RCC 7860 (cell line): ENCODE measurements around the gene CABLES1.
"Not testable (repeated sequence)": the region's sequence is repeated elsewhere in the genome, so short reads cannot be mapped to it uniquely, and the experiment has no call there.

Source experiments
- DNase-seq: peaks from one replicate; pipeline ENCODE4 v3.0.0-alpha.2; 2015; ENCODE audit warnings: low spot score
- FAIRE-seq: peaks from 2 replicates; lab custom pipeline; 2012; peaks lifted over from hg19 to GRCh38; lab: Jason Lieb, UNC

The CABLES1 gene

DNA sequence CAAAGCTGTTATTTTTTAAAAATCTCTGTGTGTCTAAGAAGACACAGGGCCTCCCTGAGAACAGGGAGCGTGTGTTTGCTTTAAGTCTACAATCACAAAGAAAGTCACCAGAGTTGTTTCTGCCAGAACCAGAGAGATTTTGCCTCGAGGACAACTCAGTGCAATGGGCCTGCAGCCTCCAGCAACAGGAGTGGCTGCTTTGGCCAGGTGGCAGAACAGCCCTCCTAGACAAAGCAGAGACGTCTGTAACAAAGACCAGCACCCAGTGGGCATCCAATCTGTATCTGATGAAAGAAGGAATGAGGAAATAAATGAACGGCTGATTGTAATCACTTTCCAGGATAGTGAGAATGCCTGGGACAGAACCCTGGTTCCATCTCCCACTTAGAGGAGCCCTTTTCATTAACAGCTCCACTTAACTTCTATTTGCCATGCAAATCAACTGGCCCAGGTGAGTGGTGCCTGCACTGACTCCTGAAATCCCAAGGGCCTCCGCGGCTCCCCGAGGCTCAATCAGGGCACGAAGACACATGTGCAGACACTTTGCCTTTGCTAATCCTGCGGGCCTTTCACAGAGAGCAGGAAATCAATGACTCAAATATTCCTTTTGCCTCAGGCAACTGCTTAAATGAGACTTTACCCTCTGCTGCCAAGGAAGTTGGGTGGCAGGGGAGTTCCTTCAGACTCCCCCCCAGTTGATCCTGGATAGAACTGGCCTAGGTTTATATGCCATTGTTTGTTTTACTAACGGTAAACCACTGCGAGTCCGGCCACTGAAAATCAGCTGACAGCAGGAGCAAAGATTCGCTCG, 146.5 kb downstream of the CABLES1 start:
- no peak for DNase-seq
- FAIRE-seq = no peak

DNA sequence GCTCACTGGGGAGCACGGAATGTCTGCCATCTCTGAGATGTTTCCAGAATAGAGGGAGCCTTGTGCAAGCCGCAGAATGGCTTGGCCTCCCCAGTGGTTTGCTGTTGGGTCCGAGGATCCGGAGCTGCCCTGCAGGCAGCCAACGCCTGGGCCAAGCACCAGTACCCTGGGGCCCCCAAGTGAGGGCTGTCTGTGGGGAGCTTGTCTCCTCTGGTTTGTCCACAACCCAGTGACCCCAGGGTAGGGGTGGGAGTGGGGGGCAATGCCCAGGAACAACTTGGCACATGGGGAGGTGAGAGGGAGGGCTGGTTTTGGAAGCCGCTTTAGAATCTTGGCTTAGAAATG, 147.1 kb downstream of the CABLES1 start:
- FAIRE-seq = no peak
- DNase-seq = no peak

DNA sequence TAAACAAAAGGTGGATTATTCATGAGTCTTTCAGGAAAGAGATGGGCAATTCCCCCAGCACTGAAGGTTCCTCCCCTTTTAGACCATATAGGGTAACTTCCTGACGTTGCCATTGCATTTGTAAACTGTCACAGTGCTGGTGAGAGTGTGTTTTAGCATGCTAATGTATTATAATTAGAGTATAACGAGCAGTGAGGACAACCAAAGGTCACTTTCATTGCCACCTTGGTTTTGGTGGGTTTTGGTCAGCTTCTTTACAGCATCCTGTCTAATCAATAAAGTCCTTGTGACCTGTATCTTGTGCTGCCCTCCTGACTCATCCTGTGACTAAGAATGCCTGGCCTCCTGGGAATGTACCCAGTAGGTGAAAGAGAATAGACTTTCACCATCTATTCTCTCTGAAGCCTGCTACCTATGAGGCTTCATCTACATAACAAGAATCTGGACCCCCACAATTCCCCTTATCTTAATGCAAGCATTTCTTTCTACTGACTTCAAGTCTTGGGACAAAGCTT, 148.7 kb downstream of the CABLES1 start:
- DNase-seq (peak; percentile 71), FAIRE-seq (peak; percentile 75)

DNA sequence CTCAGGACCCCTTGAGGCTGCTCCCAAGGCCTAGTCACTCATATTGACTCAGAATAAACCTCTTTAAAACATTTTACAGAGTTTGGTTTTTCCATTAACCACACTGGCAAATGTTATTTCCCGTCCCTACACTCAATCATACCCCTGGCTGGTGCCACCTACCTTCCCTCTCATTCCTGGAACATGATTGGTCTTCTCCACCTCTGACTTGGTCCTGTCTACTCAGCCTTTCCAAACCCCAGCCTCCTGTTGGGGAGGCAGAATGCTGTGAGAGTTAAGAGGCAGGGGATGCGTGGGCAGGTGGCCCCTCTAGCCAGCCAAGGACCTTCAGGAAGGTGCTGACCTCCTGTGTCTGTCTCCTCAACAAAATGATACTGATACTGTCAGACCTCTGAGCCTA, 149.3 kb downstream of the CABLES1 start:
- FAIRE-seq (no peak), DNase-seq (peak; percentile 33)

DNA sequence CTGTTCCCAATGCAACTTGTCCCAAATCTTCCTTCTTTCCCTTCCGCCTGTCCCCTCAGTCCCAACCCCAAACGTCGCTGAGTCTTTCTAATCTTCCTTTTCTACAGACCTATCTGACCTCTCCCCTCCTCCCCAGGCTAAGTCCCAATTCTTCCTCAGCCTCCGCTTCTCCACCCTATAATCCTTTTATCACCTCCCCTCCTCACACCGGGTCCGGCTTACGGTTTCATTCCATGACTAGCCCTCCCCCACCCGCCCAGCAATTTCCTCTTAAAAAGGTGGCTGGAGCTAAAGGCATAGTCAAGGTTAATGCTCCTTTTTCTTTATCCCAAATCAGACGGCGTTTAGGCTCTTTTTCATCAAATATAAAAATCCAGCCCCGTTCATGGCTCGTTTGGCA, 150.3 kb downstream of the CABLES1 start:
- DNase-seq, FAIRE-seq: not testable (repeated sequence)

DNA sequence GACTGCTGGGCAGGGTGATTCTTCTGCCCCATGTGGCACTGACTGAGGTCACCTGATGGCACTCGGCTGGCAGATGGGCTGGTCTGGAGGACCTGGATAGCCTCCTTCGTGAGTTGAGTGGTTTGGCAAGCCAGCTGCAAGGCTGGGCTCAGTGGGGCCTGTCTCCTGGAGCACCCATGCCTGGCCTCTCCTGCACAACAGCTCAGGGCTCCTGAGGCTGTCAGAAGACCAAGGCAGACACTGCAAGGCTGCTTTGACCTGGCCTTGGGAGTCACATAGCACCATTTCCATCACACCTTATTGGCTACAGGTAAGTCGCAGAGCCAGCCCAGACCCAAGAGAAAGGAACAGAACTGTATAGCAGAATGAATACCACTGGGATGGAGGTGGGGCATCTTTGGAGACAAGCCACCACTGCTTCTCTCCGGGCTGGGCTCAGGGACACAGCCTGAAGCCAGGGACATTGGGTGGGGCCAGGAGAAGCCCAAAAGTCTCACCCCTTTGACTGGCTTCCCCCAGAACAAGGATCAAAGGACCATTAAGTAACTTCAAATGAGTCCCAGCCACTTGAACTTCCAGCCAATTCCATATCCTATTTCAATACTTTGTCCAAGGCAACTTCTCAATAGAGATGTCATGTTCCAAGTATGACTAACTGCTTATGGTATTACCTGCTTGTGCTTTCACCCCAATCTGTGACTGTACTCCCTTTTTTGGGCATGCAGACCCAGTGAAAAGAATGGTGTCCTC, 156.3 kb downstream of the CABLES1 start:
- FAIRE-seq (no peak), DNase-seq (no peak)

DNA sequence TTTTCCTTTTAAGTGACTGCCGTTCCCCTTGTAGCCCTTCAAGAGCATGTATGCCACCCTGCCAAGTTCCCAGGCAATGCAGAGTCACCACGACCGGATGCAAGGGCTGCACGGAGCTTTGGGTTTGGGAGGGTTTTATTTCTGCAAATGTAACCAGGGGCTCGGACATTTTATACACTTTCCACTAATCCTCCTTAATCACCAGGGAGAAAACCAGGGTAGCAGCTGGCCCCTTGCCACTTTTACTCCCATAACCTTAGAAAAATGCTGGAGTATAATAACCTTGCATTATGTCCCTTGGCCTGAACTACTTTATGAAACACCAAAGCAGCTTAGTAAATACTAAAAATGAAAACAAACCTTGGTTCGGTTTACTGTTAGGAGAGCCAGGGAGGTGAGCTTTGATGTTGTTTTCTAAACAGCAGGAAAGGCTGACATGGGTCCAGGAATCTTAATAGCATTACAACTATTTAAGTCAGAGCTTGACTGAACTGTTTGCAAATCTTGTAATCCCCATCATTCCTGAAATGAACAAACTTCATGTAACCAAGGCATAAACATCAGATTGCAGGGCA, 165.0 kb downstream of the CABLES1 start:
- no peak for FAIRE-seq
- DNase-seq = no peak

DNA sequence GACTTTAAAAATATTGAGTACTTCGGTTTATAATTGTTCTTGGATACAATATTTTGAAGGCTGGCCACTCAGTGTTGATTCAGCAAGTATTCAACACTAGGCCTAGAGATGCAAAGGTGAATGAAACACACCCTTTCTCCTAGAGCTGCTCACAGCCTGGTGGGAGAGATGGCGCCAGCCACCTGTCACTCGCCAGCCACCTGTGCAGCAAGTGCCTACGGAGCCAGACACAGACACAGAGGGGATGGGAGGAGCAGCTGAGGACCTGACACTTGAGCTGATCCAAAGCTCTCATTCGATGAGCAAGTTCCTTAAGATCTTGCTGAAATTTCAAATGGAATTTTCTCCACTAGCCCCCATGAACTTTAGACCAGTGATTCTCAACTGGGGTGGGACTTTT, 166.7 kb downstream of the CABLES1 start:
- DNase-seq = no peak
- no peak for FAIRE-seq

DNA sequence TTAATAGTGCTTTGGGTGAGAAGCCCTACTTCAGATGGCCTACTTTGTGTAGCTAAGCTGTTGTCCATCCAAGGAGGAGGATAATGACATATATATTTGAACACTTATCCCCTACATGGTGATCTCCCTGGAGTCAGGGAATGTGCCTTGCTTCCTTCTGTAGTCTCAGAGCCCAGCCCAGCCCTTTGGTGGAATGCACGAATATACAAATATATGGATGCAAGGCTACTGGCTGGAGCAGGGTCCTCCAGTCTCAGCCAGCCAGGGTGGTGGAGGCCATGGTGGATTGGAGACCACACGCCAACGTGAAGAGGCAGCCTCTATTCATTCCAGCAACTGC, 167.2 kb downstream of the CABLES1 start:
- FAIRE-seq = no peak

DNA sequence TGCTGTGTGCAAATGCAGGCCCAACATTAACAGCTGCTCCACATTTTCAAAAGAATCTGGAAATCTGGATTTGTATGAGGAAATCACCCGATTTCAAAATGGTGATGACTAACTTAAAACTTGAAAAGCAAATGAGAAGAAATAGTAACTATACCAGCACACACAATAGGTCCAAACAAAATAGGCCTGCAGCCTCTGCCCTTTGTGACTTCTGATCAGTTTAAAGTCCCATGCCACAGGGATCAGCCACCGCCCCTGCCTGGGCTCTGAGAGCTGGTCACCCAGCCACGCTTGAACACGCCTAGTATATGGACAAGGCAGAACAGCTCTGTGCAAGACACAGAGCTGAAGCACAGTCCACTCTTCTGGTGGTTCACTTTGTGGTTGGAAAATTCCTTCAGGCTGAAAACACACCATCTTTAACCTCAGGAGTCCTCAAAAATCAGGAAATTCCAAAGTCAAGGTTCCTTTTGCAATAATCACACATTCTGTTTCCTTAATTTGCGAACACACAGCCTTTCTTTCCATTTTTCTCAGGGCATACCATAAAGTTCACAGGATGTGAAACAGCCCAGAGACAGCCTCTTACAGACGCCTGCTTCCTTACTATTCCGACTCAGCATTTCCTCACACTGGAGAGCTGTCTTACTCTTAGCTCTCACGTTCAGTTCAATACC, 167.7 kb downstream of the CABLES1 start:
- FAIRE-seq = peak; percentile 69

More for the DNA sequence above, 167.2 kb downstream of the CABLES1 start:
- DNase-seq = no peak

DNA sequence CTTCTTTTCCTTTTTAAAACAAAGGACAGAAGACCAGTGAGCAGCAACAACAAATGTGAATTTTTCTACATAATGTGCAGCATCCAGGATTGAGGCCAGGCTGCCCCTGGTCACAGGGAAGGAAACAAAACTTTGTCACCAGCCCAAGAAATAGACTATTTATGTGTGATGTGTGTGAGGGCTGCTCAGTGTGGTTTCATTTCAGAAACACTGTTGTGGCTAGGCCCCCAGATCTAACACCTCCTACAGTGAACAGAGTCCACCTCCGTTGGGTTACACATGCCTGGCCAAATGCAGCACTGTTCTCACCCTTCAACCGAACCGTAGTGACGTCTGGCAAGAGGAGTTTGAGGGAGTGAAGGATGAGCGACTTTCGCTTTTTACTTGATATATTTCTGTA, 171.5 kb downstream of the CABLES1 start:
- DNase-seq (no peak), FAIRE-seq (no peak)

More for the DNA sequence above, 167.7 kb downstream of the CABLES1 start:
- peak; percentile 72 for DNase-seq

DNA sequence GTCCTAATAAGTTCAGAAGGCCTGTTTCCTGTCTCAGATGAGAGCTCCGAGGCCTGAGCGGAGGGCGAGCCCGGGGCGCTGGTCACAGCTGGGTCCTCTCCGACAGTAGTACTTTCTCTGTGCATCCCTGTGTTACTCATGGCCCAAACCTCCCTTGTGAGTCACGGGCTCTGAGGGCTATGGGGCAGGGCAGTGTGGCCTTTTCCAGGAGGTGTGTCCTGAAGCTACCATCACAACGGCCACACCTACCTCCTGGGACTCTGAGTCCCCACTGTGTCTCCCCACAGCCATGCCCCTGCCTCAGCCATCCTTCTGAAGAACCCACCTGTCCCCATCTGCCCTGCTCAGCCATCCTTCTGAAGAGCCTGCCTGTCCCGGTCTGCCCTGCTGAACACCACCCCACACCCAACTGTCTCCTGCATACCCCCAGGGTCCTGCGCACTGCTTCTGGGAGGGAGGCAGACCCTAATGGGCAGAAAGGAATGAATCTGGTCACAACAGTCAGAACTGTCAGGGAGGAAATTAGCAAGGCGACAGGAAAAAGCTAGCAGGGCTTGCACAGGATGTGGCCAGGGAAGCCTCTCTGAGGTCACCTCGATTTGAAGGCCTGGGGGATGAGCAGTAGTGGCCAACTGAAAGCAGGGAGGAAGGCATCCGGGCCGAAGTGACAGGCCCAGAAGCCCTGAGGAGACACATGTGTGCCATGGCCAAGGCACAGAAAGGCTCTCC, 172.4 kb downstream of the CABLES1 start:
- peak; percentile 81 for DNase-seq

More for the DNA sequence above, 172.4 kb downstream of the CABLES1 start:
- FAIRE-seq = no peak
